AG04449 (cell line): Measurements from ENCODE around the gene USP25.

Source experiments
- CTCF ChIA-PET: fragments of 350-600 bp; formaldehyde crosslinking; extraction: SDS; loops from one replicate; lab custom pipeline; 2021; ENCODE audit warnings: antibody characterized with exemption; lab: Yijun Ruan, JAX
- POLR2A ChIA-PET: fragments of 400-600, 350-600 bp; formaldehyde crosslinking; extraction: SDS; loops from one replicate; lab custom pipeline; 2020; ENCODE audit warnings: antibody characterized with exemption, inconsistent platforms; lab: Yijun Ruan, JAX
- DNase-seq: peaks from one replicate; pipeline ENCODE4 v3.0.0-alpha.2; 2010; ENCODE audit warnings: low read depth, low spot score
- H3K4me3 ChIP-seq: 2 replicates; pipeline ENCODE4 v1.5.1; 2011; ENCODE audit warnings: low read depth, mild to moderate bottlenecking, control low read depth, low read length
- TF ChIP-seq, protein P1 (sequence below): IDR thresholded peaks from one replicate; pipeline ENCODE4 v1.5.1; 2011; ENCODE audit warnings: mild to moderate bottlenecking, moderate library complexity, low read length, control low read depth, inconsistent platforms; ENCODE audit not compliant: insufficient read depth; ENCODE audit errors: missing control alignments

USP25 gene

DNA sequence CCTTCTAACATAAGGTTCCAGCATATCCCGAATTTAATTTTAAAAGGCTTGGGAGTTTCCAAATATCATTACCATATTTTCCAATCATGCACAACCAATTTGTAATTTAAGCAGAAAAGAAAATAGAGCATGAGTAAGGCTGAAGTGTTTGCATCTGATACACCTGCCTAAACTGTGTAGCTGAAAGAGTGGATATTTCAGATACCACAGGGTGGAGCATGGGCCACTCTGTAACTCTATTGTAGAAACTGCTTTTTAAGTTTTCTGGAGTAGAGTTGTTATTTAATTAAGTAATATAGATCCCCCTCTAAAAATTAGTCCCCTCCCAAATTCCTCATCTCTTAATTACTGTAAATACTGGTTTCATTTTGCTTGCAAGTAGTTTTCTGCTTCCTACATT, 199.8 kb downstream of the USP25 start:
- ChIA-PET POLR2A (no interaction called here), CTCF (no interaction called here)
- no peak for DNase-seq
- no peak overlapping the region for H3K4me3 ChIP-seq
- TF ChIP-seq, protein P1, sequence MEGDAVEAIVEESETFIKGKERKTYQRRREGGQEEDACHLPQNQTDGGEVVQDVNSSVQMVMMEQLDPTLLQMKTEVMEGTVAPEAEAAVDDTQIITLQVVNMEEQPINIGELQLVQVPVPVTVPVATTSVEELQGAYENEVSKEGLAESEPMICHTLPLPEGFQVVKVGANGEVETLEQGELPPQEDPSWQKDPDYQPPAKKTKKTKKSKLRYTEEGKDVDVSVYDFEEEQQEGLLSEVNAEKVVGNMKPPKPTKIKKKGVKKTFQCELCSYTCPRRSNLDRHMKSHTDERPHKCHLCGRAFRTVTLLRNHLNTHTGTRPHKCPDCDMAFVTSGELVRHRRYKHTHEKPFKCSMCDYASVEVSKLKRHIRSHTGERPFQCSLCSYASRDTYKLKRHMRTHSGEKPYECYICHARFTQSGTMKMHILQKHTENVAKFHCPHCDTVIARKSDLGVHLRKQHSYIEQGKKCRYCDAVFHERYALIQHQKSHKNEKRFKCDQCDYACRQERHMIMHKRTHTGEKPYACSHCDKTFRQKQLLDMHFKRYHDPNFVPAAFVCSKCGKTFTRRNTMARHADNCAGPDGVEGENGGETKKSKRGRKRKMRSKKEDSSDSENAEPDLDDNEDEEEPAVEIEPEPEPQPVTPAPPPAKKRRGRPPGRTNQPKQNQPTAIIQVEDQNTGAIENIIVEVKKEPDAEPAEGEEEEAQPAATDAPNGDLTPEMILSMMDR: no peak
